Omental fat pad (tissue), 4 donors: Measurements from ENCODE around the gene OR5W2. TPM values are rescaled to one million over a fixed set of nuclear protein-coding genes. Genes with fewer than 3 reads are reported as not detected.

Experiments
- ATAC-seq: fragments of 150-250 bp; one replicate; pipeline ENCODE4 v1.9.1; 2016; ENCODE audit warnings: mild to moderate bottlenecking, moderate library complexity; ENCODE audit not compliant: low FRiP score
- DNase-seq: peaks from one replicate; pipeline ENCODE4 v3.0.0-alpha.2; 2019; ENCODE audit warnings: low spot score
- CTCF ChIP-seq, 3 donors: fragments of 450-650 bp; IDR thresholded peaks; one replicate each; pipeline ENCODE4 v1.5.1; 2016 to 2017; ENCODE audit warnings: antibody characterized with exemption in 3 of 3, mild to moderate bottlenecking in 3 of 3, moderate library complexity in 2 of 3
- total RNA-seq, 4 donors: library from RNA; depleted of rRNA; stranded (reverse); fragments of >200 nt; gene quantifications; one replicate each; pipeline ENCODE4 v1.1.0, GENCODE V29; 2016

Gene OR5W2
- total RNA-seq = not detected

DNA sequence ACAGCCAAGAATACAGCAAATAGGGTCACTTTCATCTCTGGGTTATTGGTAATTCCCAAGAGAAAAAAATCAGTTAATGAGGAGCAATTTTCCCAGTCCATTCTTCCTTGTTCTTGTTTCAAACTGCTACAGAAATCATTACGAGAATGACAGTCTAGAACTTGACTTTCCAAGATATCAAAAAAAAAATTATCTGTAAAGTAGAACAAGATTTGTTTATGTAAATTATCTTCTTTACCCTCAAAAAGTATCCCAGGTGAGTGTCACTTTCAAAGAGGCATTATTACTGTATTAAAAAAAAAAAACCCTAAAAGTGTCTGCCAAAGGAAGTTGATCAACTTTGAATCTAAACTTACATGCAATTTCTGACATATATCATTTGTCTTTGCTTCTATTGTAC lies at the start of gene OR5W2:
OR5W2 (minus strand) TSS at position 101 of the 400 bp plus-strand sequence; CDS start at position 101, 0 bp downstream.
- DNase-seq = no peak
- ATAC-seq = no peak
- TF ChIP-seq CTCF (IDR thresholded peaks at IDR 0.05) = no peak

DNA sequence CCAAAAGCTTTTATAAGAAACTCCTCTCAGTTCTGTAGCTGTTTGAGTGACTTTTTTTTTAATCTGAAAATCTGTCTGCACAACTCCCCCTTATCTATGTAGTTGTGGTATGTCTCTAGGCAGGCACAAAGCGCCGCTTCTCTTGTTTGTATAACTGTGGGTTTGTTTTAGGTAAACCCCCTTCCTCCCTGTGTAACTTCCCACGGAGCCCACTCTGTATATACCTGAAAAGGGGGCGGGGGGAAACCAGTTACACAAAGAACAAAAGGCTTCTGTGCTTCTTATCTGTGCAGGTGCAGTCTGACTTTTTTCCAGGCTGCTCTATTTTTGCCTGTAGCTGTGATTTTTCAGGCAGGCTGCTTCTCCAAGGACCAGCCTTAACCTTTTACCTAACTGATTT lies 42.1 kb upstream of the OR5W2 start:
- TF ChIP-seq CTCF (IDR thresholded peaks at IDR 0.05) = no peak
- ATAC-seq = no peak
- no peak for DNase-seq

- no peak for DNase-seq
- no peak for ATAC-seq
- TF ChIP-seq CTCF (IDR thresholded peaks at IDR 0.05) = no peak
Observed at GRCh38 chr11:55949330-55949729, 34.9 kb upstream of the OR5W2 start.

DNA sequence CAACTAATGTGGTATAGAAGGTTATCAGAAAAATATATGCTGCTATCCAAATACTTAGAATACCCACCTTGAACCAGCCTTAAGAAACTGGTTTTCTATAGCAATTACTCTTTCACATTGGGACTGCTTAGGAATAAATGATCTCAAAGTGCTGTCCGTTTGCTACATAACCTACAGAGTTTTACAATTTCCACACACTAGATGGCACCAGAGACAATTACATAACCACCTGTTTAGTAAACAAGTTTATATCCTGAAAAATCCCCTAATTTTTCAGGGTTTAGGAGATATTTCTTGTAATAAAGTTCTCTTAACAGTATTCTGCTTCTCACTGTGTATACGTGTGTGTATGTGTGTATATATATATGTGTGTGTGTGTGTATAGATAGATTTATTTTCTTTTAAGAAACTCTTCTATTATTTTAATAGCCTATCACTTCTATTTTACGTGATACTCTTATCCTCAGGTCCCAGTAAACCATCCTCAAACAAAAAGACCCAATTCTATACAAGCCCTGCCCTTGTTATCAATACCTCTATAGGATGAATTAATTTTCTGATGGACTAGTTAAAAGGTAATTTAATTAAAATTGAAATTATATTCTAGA lies 28.5 kb upstream of the OR5W2 start:
- no peak for ATAC-seq

GRCh38 chr11:55936300-55936699 lies 21.9 kb upstream of the OR5W2 start, which contains the start of gene OR5I1:
Gene OR5I1 (minus strand): TSS chr11:55936400. CDS start chr11:55936400, 0 bp downstream.
- no peak for TF ChIP-seq CTCF (IDR thresholded peaks at IDR 0.05)
- DNase-seq = no peak
- no peak for ATAC-seq

More for the DNA sequence above, 28.5 kb upstream of the OR5W2 start:
- no peak for DNase-seq
- no peak for TF ChIP-seq CTCF (IDR thresholded peaks at IDR 0.05)

DNA sequence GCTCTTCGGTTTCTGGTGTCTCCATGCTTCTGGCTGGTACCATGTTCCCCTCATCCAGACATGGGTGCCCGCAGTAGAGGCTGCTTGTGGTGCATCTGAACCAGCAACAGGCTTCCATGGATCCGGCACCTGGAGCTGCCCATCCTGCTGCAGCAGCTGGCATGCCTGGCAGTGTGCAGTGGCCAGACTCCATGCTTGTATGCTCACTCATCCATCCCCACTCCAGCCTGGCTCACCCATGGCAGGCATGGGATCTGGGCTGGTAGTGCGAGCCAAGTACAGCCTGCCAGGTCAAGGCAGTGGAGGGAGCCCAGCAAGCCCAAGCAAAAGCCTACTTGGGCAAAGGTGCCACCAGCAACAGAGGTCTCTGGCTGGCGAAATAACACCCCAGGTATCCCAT lies 6.2 kb upstream of the OR5W2 start:
- ATAC-seq = no peak
- no peak for TF ChIP-seq CTCF (IDR thresholded peaks at IDR 0.05)
- DNase-seq = no peak

DNA sequence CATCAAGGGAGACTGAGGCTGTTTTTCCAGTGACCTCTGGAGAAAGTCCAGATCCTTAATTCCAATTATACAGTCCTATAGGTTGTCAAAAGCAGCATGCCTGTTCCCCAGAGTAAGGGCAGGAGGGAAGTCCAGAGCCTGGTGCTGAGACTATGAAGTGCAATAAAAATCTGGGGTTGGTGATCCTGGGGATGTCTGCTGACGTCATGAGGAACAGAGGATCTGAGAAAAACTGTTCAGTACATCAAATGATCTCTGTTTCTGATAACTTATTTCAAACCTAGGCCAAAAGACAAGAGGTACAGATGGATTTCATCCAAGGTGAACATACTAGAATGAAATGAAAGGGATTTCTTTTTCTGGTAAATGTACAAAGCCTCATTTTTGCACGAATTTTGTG lies 12.1 kb downstream of the OR5W2 start:
- no peak for TF ChIP-seq CTCF (IDR thresholded peaks at IDR 0.05)

More for the DNA sequence above, 12.1 kb downstream of the OR5W2 start:
- no peak for ATAC-seq
- no peak for DNase-seq
